ENCODE results near the gene RANBP1. TPM values are rescaled to one million over a fixed set of nuclear protein-coding genes. Genes with fewer than 3 reads are reported as not detected.
A peak's percentile ranks its signal among the peaks of the same experiment; 100 is the strongest.

RANBP1 gene
- total and polyA plus RNA-seq, 2 of the 13 experiments (the other 11 are each of a cell fraction or from before 2014, with no cell fraction given), result 181 to 492 TPM

- in situ Hi-C loops (cut with HindIII; ENCODE audit: extremely low pct_ligation_motif_present, low pct_unique_long_range_greater_than_20kb), result no loop called here
- no peaks in the 10 kb centered on the region for H3K27me3 ChIP-seq (ENCODE audit: control insufficient read depth in 1 of 2, insufficient read depth in 2 of 2, low read length in 2 of 2)
- POLR2A ChIA-PET, result interaction anchor here (0.6 kb wide), 1 partner anchor 12 kb away, joined by 4 read pairs; no protein-coding TSS in a partner anchor
Measured at GRCh38 chr22:20068640-20069039, 47.3 kb upstream of the RANBP1 start.

GRCh38 chr22:20069331-20070042, 46.4 kb upstream of the RANBP1 start:
- in situ Hi-C loops (cut with HindIII; ENCODE audit: extremely low pct_ligation_motif_present, low pct_unique_long_range_greater_than_20kb), result no loop called here
- H3K4me2 ChIP-seq (ENCODE audit: low read depth, low read length), result no peak overlapping the region
- CTCF ChIA-PET (ENCODE audit: low intra/inter-chr PET ratio, low total read pairs), result no interaction called here

More at GRCh38 chr22:20068640-20069039, 47.3 kb upstream of the RANBP1 start:
- H3K9ac ChIP-seq (ENCODE audit: insufficient read depth, low read depth, low read length), result no peak overlapping the region
- DNase-seq (ENCODE audit: low spot score) (no peak), FAIRE-seq (no peak), ATAC-seq (no peak)
- CTCF ChIA-PET (ENCODE audit: low intra/inter-chr PET ratio, low total read pairs), result no interaction called here
- peaks cover 0 to 1% of the 10 kb centered on the region in 2 experiments; a peak in 2 of 5 replicates for H3K36me3 ChIP-seq (replicated peaks in 1 of 2; ENCODE audit: control insufficient read depth in 1 of 2, insufficient read depth in 2 of 2, low read length in 2 of 2)
- no peaks in the 10 kb centered on the region for H3K9me3 ChIP-seq (ENCODE audit: low read length)
- WGBS (ENCODE audit: low lambda C conversion rate), result 68% methylated on average over 7 of the region's 7 CpGs
- intact Hi-C loops (cut with micrococcal nuclease; ENCODE audit: unreplicated experiment), result no loop called here
- no peaks in the 10 kb centered on the region for H3K4me1 ChIP-seq (ENCODE audit: insufficient read depth, low read length)
- no peak overlapping the region for H2AFZ ChIP-seq (ENCODE audit: low read length)
- no peak overlapping the region for H3K4me2 ChIP-seq (ENCODE audit: low read depth, low read length)
- no peak for TF ChIP-seq ZSCAN31 (CRISPR knock-in tag; IDR thresholded peaks at IDR 0.05; ENCODE audit: low read depth)
- no peak for TF ChIP-seq CREB1 (IDR thresholded peaks at IDR 0.05)
- TF ChIP-seq CREB1 (CRISPR knock-in tag; IDR thresholded peaks at IDR 0.05), result no peak
- TF ChIP-seq GABPA (IDR thresholded peaks at IDR 0.05; ENCODE audit: low read depth, low read length), result no peak
- TF ChIP-seq GABPA (CRISPR knock-in tag; IDR thresholded peaks at IDR 0.05; ENCODE audit: low read depth), result no peak
- TF ChIP-seq EP300 (IDR thresholded peaks at IDR 0.05; ENCODE audit: low read depth in 2 of 2, low read length in 2 of 2), result no peak
- TF ChIP-seq EP300 (CRISPR knock-in tag; IDR thresholded peaks at IDR 0.05; ENCODE audit: borderline replicate concordance), result no peak
- BruUV-seq (replicated peaks), result no TSS peak
- H4K20me1 ChIP-seq (ENCODE audit: insufficient read depth, low read length), result no peaks in the 10 kb centered on the region
- no peak overlapping the region for H3K4me3 ChIP-seq (replicated peaks in 1 of 3; ENCODE audit: insufficient read depth in 1 of 3, low read depth in 2 of 3, low read length in 3 of 3)
- no peak overlapping the region for H3K27ac ChIP-seq (ENCODE audit: extremely low read length, insufficient read depth, low read length)
- H3K79me2 ChIP-seq (ENCODE audit: insufficient read depth, low read length), result no peaks in the 10 kb centered on the region

More at GRCh38 chr22:20069331-20070042, 46.4 kb upstream of the RANBP1 start:
- DNase-seq (ENCODE audit: low spot score) (no peak), ATAC-seq (0 out of 3 replicates have a peak, but pooled peaks have one; percentile 18), FAIRE-seq (no peak)
- H3K9me3 ChIP-seq (ENCODE audit: low read length), result no peaks in the 10 kb centered on the region
- POLR2A ChIA-PET, result interaction anchor here (0.6 kb wide), 1 partner anchor 13 kb away, joined by 4 read pairs; no protein-coding TSS in a partner anchor
- H2AFZ ChIP-seq (ENCODE audit: low read length), result no peak overlapping the region
- no peaks in the 10 kb centered on the region; a peak in 1 of 5 replicates for H3K36me3 ChIP-seq (replicated peaks in 1 of 2; ENCODE audit: control insufficient read depth in 1 of 2, insufficient read depth in 2 of 2, low read length in 2 of 2)
- H3K4me3 ChIP-seq (replicated peaks in 1 of 3; ENCODE audit: insufficient read depth in 1 of 3, low read depth in 2 of 3, low read length in 3 of 3), result no peak overlapping the region
- H3K27me3 ChIP-seq (ENCODE audit: control insufficient read depth in 1 of 2, insufficient read depth in 2 of 2, low read length in 2 of 2), result no peaks in the 10 kb centered on the region
- no peak for TF ChIP-seq NCOA1 (CRISPR knock-in tag; IDR thresholded peaks at IDR 0.05)
- intact Hi-C loops (cut with micrococcal nuclease; ENCODE audit: unreplicated experiment), result loop anchor here (10.0 kb wide), 1 partner anchor 55 kb away; the partner anchor contains the start of gene ARVCF
- H3K79me2 ChIP-seq (ENCODE audit: insufficient read depth, low read length), result no peaks in the 10 kb centered on the region
- no peaks in the 10 kb centered on the region for H3K4me1 ChIP-seq (ENCODE audit: insufficient read depth, low read length)
- no peak overlapping the region for H3K9ac ChIP-seq (ENCODE audit: insufficient read depth, low read depth, low read length)
- H4K20me1 ChIP-seq (ENCODE audit: insufficient read depth, low read length), result no peaks in the 10 kb centered on the region
- BruUV-seq (replicated peaks), result no TSS peak
- no peak overlapping the region for H3K27ac ChIP-seq (ENCODE audit: extremely low read length, insufficient read depth, low read length)
- 80% methylated on average over 6 of the region's 7 CpGs for WGBS (ENCODE audit: low lambda C conversion rate)
